ENCODE results near the gene PSAP. TPM values are rescaled to one million over a fixed set of nuclear protein-coding genes. Genes with fewer than 3 reads are reported as not detected.

Gene PSAP
- total RNA-seq, 1 experiment from 2014 or later = 397 TPM

- Mint-ChIP-seq H3K4me3 (no peak overlapping the region), H3K9me3 (no peaks in the 10 kb centered on the region), H3K27me3 (ENCODE audit: low read depth) (no peaks in the 10 kb centered on the region), H3K4me1 (peaks cover 62% of the 10 kb centered on the region), H3K27ac (peak overlapping the region; percentile 73), H3K36me3 (0 out of 2 replicates have a peak, but pooled peaks cover 6% of the 10 kb centered on the region)
- POLR2A ChIA-PET = no interaction called here
- DNase-seq (ENCODE audit: low spot score) (no peak), ATAC-seq (no peak)
- no peak for TF ChIP-seq ZNF263 (CRISPR knock-in tag; IDR thresholded peaks at IDR 0.05; ENCODE audit: low read depth)
- no peak for TF ChIP-seq EMX1 (CRISPR knock-in tag; IDR thresholded peaks at IDR 0.05)
- TF ChIP-seq FOXJ3 (CRISPR knock-in tag; IDR thresholded peaks at IDR 0.05; ENCODE audit: borderline replicate concordance) = no peak
- TF ChIP-seq ZSCAN18 (CRISPR knock-in tag; IDR thresholded peaks at IDR 0.05) = no peak
- TF ChIP-seq ZNF532 (CRISPR knock-in tag; IDR thresholded peaks at IDR 0.05; ENCODE audit: borderline replicate concordance) = no peak
- no peak for TF ChIP-seq IRF1 (CRISPR knock-in tag; IDR thresholded peaks at IDR 0.05)
- no peak for TF ChIP-seq ELF4 (CRISPR knock-in tag; IDR thresholded peaks at IDR 0.05; ENCODE audit: low read depth)
- CTCF ChIA-PET = interaction anchor here (1.7 to 9.7 kb wide), 6 partner anchors 12 to 58 kb away, joined by 5 to 133 read pairs (median 7); partner anchors contain the start of gene PSAP
Measured at GRCh38 chr10:71838264-71839211, 12.5 kb downstream of the PSAP start.

GRCh38 chr10:71837098-71837827, 13.8 kb downstream of the PSAP start:
- H3K36me3 Mint-ChIP-seq = peaks cover 9% of the 10 kb centered on the region; the same call in 1 of the 2 replicates
- DNase-seq (ENCODE audit: low spot score) (peak; percentile 55), ATAC-seq (peak; percentile 74)
- H3K27ac Mint-ChIP-seq = peak overlapping the region; percentile 96
- ChIA-PET CTCF (interaction anchor here (0.6 to 9.7 kb wide), 17 partner anchors 11 to 378 kb away, joined by 3 to 133 read pairs (median 5); partner anchors contain the start of gene PSAP), POLR2A (interaction anchor here (0.5 to 1.0 kb wide), 2 partner anchors 56 to 59 kb away, joined by 3 to 9 read pairs; no protein-coding TSS in a partner anchor)
- no peaks in the 10 kb centered on the region for H3K27me3 Mint-ChIP-seq (ENCODE audit: low read depth)
- no peaks in the 10 kb centered on the region for H3K9me3 Mint-ChIP-seq
- TF ChIP-seq GABPB1 (CRISPR knock-in tag; IDR thresholded peaks at IDR 0.05) (peak; percentile 74), CTCF (IDR thresholded peaks at IDR 0.05) (peak; percentile 34; the same call in 1 of the 2 replicates), E2F1 (CRISPR knock-in tag; IDR thresholded peaks at IDR 0.05) (no peak)
- no peak overlapping the region for H3K4me3 Mint-ChIP-seq
- H3K4me1 Mint-ChIP-seq = peaks cover 53% of the 10 kb centered on the region
